ENCODE data around the gene ZNF280B. TPM values are rescaled to one million over a fixed set of nuclear protein-coding genes. Genes with fewer than 3 reads are reported as not detected.

Gene ZNF280B
- total RNA-seq, 1 experiment from 2014 or later = 0.66 TPM

- Histone ChIP-seq H4K20me1 (ENCODE audit: low read length) (no peaks in the 10 kb centered on the region), H3K4me1 (ENCODE audit: insufficient read depth, low read length) (no peaks in the 10 kb centered on the region), H3K9me2 (replicated peaks; ENCODE audit: low read length) (no peaks in the 10 kb centered on the region), H2AFZ (ENCODE audit: low read length) (no peak overlapping the region), H3K4me2 (ENCODE audit: low read length) (no peak overlapping the region), H3K27me3 (ENCODE audit: low read length) (0 out of 2 replicates have a peak, but pooled peaks cover 6% of the 10 kb centered on the region), H3K36me3 (ENCODE audit: low read depth, low read length) (no peaks in the 10 kb centered on the region), H3K9me3 (ENCODE audit: low read length) (no peaks in the 10 kb centered on the region; the same call in 1 of the 2 replicates), H3K27ac (ENCODE audit: low read length) (no peak overlapping the region), H3K9ac (ENCODE audit: low read length) (no peak overlapping the region), H3F3A (ENCODE audit: low read length, unreplicated experiment) (no peaks in the 10 kb centered on the region), H3K4me3 (ENCODE audit: low read length) (no peak overlapping the region), H3K79me2 (ENCODE audit: low read length) (no peaks in the 10 kb centered on the region)
- no peak for ATAC-seq
- DNase-seq = no peak
- no peak for TF ChIP-seq EZH2 (IDR thresholded peaks at IDR 0.05; ENCODE audit: low read length, unreplicated experiment)
- TF ChIP-seq EZH2phosphoT487 (IDR thresholded peaks at IDR 0.05; ENCODE audit: borderline replicate concordance, low read length) = no peak
- no peak for TF ChIP-seq CTCF (conservative IDR thresholded peaks at IDR 0.05; ENCODE audit: low read depth, low read length)
- ChIA-PET CTCF (no interaction called here), POLR2A (ENCODE audit: unreplicated experiment) (no interaction called here)
- no TSS peak for BruUV-seq (replicated peaks)
- intact Hi-C loops (cut with micrococcal nuclease) = no loop called here
Observed at GRCh38 chr22:22454997-22455396, 53.5 kb downstream of the ZNF280B start.

DNA sequence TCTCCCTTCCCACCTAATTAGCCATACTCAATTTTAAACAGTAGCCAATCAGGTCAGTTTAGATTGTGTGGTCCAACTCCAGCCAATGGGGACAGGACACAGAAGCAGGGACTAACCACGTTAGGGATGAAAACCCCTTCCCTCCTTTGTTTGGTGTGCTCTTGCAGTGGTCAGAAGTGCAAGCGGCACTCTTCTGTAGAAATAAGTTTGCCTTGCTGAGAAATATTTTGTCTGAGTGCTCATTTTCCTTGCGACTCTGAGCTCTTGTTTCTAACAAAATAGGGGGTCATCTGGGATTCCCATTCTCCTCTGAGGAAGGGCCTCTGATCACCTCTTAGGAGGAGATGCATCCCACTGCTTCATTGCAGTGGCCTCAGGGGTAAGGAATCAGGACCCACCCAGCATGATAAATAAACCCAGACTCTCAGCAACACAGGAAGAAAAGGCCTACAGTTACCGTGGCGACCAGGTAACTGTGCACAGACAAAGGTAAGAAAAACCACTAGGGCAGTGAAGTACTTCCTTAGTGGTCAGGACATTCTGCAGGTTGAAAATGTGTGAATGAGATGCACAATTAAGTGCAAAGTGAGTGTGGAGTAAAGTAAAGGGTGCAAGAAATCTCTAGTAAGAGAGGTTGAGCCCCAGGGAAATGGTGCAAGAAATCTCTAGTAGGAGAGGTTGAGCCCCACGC, 55.4 kb downstream of the ZNF280B start:
- H3K4me1 ChIP-seq (ENCODE audit: insufficient read depth, low read length) = no peaks in the 10 kb centered on the region
- H3K9me2 ChIP-seq (replicated peaks; ENCODE audit: low read length) = no peaks in the 10 kb centered on the region
- H3K36me3 ChIP-seq (ENCODE audit: low read depth, low read length) = no peaks in the 10 kb centered on the region
- intact Hi-C loops (cut with micrococcal nuclease) = no loop called here
- ChIA-PET CTCF (no interaction called here), POLR2A (ENCODE audit: unreplicated experiment) (no interaction called here)
- H3K79me2 ChIP-seq (ENCODE audit: low read length) = no peaks in the 10 kb centered on the region
- no peak overlapping the region for H2AFZ ChIP-seq (ENCODE audit: low read length)
- no peak overlapping the region for H3K4me2 ChIP-seq (ENCODE audit: low read length)
- no peak overlapping the region for H3K4me3 ChIP-seq (ENCODE audit: low read length)
- H4K20me1 ChIP-seq (ENCODE audit: low read length) = no peaks in the 10 kb centered on the region
- DNase-seq (no peak), ATAC-seq (no peak)
- 0 out of 2 replicates have a peak, but pooled peaks cover 10% of the 10 kb centered on the region for H3K27me3 ChIP-seq (ENCODE audit: low read length)
- no peak overlapping the region for H3K9ac ChIP-seq (ENCODE audit: low read length)
- no TSS peak for BruUV-seq (replicated peaks)
- no peak overlapping the region for H3K27ac ChIP-seq (ENCODE audit: low read length)
- TF ChIP-seq EZH2 (IDR thresholded peaks at IDR 0.05; ENCODE audit: low read length, unreplicated experiment) (no peak), EZH2phosphoT487 (IDR thresholded peaks at IDR 0.05; ENCODE audit: borderline replicate concordance, low read length) (no peak), CTCF (conservative IDR thresholded peaks at IDR 0.05; ENCODE audit: low read depth, low read length) (no peak)
- H3F3A ChIP-seq (ENCODE audit: low read length, unreplicated experiment) = no peaks in the 10 kb centered on the region
- H3K9me3 ChIP-seq (ENCODE audit: low read length) = no peaks in the 10 kb centered on the region

DNA sequence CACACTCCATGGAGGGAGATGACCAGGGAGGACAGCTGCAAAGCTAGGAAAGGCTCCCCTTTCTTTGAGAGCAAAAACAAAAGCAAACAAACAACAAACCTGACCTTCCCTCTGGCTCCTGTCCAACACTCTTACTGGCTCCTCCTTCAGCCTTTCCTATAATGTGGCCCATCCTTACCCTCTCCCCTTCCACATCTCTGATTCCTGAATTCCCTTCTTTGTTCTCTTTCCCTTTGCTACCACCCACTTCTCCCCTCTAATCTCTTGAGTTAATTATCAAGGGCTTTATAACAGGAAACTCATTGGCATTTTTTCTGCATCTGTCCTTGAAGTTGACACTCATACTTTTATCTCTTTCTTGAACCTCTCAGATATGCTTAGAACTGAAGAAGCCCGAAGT, 56.3 kb downstream of the ZNF280B start:
- no peak for DNase-seq
- CTCF ChIA-PET = no interaction called here
- POLR2A ChIA-PET (ENCODE audit: unreplicated experiment) = no interaction called here

More for the DNA sequence above, 56.3 kb downstream of the ZNF280B start:
- Histone ChIP-seq H3K36me3 (ENCODE audit: low read depth, low read length) (no peaks in the 10 kb centered on the region), H3K4me1 (ENCODE audit: insufficient read depth, low read length) (no peaks in the 10 kb centered on the region), H3F3A (ENCODE audit: low read length, unreplicated experiment) (no peaks in the 10 kb centered on the region), H3K79me2 (ENCODE audit: low read length) (no peaks in the 10 kb centered on the region), H2AFZ (ENCODE audit: low read length) (no peak overlapping the region), H3K4me2 (ENCODE audit: low read length) (no peak overlapping the region), H3K9ac (ENCODE audit: low read length) (no peak overlapping the region), H3K9me3 (ENCODE audit: low read length) (no peaks in the 10 kb centered on the region), H3K27me3 (ENCODE audit: low read length) (peaks cover 16% of the 10 kb centered on the region; the same call in 1 of the 2 replicates), H4K20me1 (ENCODE audit: low read length) (no peaks in the 10 kb centered on the region), H3K27ac (ENCODE audit: low read length) (no peak overlapping the region), H3K4me3 (ENCODE audit: low read length) (no peak overlapping the region), H3K9me2 (replicated peaks; ENCODE audit: low read length) (no peaks in the 10 kb centered on the region)
- intact Hi-C loops (cut with micrococcal nuclease) = no loop called here
- TF ChIP-seq EZH2 (IDR thresholded peaks at IDR 0.05; ENCODE audit: low read length, unreplicated experiment) (no peak), CTCF (conservative IDR thresholded peaks at IDR 0.05; ENCODE audit: low read depth, low read length) (no peak), EZH2phosphoT487 (IDR thresholded peaks at IDR 0.05; ENCODE audit: borderline replicate concordance, low read length) (no peak)
- no TSS peak for BruUV-seq (replicated peaks)
- ATAC-seq = no peak
